Activated naive CD4-positive, alpha-beta T cell treated with Interleukin-2 at 50 U/mL for 16 hours (primary cell): ENCODE results near the gene FGFBP2.

Experiments
- DNase-seq: peaks from one replicate; pipeline ENCODE4 v3.0.0-alpha.2; 2020

The FGFBP2 gene, protein sequence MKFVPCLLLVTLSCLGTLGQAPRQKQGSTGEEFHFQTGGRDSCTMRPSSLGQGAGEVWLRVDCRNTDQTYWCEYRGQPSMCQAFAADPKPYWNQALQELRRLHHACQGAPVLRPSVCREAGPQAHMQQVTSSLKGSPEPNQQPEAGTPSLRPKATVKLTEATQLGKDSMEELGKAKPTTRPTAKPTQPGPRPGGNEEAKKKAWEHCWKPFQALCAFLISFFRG

DNA sequence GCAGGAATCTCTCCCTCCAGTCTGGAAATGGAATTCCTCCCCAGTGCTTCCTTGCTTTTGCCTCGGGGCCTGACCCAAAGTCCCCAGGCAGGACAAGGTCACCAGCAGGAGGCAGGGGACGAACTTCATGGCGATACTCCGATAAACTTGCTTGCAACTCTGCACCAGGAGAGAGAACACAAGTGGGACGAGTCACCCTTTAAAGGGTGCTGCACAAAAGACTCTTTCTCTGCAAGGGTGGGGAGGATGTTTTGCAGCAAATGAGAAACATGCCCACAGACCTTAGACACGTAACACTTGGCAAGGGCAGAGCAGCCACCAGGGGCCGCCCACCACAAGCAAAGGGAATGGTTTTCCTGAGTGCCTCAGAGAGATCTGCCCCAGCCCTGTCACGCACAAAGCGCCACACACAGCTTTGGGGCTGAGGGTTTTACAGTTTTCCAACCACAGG, at the start of gene FGFBP2:
Gene FGFBP2 (minus strand): TSS at position 175 of the 451 bp plus-strand sequence. CDS start 46 bp downstream, at position 129.
- DNase-seq = peak; percentile 34

DNA sequence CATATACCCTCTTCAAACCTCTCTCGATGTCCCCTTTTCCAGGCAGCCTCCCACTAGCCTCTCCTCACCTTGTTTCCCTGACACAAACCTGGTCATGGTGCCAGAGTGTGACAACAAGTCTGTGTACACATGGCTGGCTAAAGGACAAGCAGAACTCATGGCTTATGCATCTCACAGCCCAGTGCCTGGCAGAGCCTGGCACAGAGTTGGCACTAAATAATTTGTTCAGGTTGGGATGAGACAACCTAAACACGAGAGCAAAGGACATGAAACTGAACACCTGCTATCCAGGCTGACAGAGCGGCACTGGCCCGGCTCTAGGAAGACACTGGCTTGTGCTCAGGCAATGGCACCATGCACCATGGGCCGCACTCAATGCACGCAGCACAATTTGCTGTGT, 48.2 kb upstream of the FGFBP2 start:
- no peak for DNase-seq

DNA sequence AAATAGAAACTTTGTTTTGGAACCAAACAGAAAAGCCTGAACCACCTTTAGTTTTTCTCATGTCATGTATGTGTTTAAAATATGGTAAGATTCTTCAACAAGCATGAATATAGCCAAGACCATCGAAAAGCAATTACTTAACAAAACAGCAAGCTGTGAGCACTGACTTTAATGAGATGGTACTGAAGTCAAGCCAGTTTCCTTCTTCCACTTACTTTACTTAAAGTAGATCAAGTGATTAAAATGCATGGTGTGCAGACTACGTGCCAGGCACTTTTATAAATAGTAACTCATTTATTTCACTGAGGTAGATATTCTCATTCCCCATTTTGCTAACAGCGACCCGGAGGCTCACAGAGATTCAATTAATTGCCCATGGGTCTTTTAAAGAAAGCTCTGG, 46.2 kb upstream of the FGFBP2 start:
- DNase-seq = no peak

DNA sequence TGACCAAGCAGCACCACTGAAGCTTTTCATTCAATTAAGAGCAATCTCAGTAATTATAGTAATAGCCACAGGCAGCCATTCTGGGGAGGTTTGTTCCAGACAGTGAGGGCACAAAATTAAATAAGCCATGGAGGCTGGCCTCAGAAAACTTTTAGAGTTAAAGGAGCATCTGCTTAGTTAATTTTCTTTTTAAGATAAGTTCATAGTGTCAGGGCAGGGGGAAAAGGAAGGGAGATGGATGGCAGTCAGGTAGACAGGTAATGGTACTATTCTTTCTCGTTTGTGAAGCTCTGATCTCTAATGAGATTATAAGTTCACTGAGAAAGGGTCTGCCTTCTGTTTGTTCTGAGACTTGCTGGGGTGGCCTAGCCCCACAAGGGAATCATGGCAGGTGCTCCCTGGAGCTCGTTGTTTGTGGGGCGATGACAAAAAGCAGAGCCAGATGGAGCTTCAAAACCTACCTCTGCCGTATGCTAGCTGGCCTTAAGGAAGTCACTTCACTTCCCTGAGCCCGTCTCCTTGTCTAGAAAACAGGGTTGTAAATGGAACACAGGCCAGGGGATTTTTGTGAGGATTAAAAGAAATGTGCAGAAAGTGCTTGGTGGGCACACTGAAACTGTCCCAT, 44.6 kb upstream of the FGFBP2 start:
- DNase-seq = no peak

DNA sequence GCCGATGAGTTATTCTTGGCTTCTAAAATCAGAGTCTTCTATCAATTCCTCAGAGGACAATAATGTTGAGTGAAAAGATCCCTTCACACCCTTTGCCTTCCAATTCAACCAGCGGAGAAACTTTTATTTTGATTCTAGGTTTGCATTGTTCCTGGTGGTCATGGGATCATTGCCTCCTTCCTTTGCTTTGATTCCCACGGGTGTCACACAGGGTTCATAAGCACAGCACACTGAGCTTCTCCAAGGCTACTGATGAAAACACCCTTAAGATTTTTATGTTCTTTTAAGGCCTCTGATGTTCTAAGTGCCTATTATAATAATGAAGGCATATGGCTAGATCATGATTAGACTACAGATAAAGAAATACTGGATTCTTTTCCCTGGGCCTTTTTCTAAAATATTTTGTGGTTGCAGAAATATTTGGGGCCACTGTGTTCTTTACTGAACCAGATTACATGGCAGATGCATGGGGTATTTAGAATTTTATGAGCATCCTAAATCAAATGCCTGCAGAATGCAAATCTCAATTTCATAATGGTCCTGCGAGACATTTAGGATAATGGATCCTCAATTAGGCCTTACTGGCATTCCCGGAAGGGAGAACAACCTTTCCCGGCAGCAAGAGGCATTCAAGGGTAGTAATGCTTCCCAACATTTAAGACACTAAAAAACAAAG, 43.9 kb upstream of the FGFBP2 start:
- no peak for DNase-seq

DNA sequence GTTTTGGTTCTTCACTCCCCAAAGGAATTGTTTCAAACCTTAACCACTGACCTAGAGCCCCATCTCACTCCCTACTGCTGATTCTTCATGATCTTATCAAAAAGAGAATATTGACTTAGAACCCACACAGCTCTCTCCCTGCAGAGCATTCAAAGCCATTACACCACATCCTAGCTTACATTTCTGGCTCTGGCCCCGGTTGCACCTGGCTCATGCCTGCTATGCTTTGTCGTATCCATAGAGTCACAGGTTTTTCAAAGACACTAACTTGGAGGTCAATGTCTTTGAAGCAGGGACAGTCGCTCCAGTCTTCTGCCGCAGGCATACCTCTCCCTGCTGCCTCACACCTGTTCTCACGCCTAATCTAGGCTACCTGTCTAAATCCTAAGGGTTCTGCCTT, 42.7 kb upstream of the FGFBP2 start:
- DNase-seq = no peak

DNA sequence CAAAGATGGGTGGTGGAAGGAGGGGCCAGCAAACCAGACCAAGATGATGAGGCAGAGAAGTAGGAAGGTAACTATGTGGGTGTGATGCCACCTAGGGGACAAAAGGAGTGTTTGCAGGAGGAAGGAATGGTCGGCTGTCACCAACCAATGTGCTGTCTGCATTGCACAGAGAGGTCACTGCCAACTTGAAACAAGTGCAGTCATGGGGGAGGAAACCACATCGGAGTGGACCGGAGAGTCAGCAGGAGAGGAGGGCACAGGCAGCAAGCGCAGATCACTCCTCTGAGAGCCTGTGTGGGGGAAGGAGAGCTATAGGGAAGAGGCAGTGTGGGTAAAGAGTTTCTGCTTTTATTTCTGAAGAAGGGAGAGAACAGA, 38.5 kb upstream of the FGFBP2 start:
- DNase-seq = peak; percentile 25

DNA sequence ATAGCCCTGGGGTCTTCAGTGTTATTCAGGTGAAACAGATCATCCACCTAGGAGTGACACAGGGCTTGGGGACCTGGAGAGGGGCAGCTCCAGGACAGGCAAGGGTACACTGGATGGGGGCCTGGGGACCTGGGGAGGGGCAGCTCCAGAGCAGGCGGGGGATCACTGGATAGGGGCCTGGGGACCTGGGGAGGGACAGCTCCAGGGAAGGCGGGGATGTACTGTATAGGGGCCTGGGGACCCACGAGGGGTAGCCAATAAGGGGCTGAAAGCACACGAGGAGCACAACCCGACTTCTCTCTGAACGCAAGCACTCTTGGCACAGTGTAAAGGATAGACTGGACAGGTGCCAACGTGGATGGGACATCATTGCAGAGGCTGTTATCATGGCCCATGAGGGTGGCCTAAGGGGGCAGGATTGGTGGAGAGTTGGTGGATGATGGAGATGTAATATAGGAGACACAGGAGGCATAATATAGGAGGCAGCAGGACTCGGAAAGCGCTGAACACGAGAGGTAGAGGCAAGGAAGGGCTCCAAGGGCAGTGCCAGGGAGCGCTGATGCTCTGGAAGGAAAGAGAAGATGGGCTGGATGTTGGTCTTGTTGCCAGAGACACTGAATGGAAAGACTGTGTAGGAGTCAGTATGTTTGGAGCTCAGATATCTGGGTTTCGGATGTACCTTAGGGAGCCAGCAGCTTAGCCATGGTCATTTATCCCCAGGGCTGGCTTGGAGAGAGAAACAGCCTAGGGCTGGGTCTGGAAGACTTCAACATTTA, 37.9 kb upstream of the FGFBP2 start:
- no peak for DNase-seq

DNA sequence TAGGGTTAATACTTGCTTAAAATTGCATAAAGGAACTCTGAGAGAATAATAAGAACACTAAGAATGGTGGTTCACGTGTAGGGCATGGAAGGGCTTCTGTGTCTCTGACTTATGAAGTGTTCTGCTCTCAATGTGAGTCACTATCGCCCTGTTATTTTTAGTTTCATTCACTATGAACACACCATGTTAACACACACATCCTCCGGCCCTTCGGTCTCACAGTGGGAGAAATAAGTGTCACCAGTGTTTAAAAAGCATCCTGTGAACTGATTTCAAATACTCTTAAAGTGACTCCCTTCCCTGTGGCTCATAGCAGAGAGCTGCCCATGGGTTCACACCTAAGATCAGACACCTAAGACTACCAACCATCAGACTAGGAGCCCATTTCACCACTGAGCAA, 33.8 kb upstream of the FGFBP2 start:
- no peak for DNase-seq

DNA sequence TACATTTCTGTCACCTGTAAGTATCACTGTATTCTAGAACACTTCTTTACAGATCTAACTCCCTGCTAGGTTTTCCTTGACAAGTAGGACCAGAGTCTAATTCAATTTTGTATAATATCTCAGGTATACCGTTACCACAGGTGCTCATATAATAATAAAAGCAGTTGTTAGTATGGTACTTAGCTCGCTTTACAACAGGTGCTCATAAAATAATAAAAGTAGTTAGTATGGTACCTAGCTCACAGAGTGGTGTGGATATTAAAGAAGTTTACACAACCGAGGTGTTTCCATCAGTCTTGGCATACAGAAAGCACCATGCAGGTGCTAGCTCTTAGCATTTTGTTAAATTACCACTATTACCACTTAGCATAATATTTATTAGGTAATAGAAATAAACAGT, 32.9 kb upstream of the FGFBP2 start:
- no peak for DNase-seq

DNA sequence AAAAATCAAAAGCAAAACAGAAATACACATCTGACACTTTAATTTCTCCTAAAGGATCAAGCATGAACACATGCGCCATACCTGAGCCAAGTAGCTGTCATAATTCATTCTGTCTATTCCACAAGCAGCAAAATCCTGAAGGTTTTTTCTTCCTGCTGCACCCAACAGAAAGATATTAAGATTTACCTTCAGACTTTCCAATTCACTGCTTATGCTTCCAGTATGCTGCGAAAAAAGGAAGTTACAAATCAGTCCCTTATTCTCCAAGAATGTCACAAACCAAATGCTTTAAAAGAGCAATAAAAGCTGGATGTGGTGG, 29.2 kb upstream of the FGFBP2 start:
- DNase-seq = no peak

DNA sequence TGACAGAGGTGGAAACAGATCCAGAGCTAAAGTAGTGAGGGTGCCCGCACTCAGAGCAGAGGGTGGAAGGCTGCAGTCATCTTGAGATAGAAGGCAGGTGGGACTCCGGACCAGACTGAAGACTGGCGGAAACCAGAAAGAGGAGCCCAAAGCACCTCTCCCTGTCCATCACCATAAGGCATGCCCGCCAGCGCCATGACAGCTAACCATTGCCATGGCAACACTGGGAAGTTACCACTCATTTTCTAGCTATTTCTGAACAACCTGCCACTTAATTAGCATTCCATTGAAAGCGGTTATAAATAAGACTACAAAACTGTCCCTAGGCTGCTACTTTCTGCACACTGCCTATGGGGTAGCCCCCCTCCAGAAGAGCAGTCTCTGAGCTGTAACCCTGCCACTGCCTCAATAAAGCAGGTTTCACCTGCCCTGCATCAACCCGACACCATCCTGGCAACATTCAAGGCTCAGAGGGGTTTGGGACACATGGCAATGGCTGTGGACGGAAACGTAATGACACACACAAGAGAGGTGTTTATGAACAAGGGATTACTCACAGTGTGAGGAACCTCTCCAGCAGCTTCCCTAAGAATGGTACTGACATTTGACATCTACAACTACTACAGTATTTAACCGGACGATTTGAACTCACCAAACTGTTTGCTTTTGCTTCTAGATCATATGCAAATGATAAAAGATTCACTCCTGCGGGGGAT, 27.8 kb upstream of the FGFBP2 start:
- DNase-seq = no peak

DNA sequence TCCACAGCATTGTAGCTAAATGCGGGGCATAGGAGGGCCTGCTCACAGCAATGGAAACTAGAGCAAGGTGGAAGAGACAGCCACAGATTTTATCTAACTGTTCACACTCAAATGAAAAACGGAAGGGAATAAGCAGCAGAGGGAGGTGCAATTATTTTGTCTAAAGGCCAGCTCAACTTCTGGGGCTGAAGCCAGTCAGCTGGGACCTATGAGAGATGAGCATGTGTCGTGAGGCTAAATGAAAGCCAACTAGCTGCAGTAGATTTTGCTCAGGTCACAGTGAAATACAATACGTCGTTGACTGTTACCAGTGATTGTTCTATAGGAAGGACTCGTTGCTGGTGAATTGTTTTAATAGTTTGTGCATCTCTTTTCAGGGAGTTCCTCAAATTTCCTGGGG, 26.4 kb upstream of the FGFBP2 start:
- no peak for DNase-seq

DNA sequence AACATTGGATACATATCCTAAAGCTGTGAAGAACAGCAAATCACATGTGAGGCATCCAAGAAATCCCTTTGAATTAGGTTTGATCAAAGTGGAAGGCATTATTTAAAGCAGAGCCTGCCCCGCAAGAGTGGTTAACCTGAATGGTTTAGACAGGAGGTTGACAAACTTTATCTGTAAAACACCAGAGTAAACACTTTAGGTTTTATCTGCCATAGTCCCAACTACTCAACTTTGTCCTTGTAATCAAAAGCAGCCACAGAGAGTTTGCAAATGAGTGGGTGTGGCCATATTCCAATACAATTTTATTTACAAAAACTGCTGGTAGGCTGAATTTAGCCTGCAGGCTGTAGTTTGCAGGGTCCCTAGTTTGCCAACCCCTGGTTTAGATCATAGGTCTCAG, 25.2 kb upstream of the FGFBP2 start:
- DNase-seq = no peak

DNA sequence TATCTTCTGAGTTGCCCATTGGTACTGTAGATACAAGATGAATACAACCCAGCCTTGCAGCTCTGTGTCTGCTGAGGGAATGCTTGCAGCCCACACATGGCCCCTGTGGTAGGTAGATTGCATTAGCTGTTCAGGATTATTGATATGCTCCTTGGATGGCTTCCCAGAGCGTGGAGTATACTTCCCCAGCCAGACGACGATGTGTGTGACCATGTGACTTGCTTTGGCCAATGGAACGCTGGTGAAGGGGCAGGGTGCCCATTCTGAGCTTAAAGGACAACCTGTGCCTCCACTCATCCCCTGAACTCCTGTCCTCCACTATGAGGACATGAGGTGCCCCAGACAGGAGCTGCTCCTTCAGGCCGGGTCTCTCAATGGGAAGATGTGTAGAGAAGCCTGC, 23.9 kb upstream of the FGFBP2 start:
- no peak for DNase-seq

DNA sequence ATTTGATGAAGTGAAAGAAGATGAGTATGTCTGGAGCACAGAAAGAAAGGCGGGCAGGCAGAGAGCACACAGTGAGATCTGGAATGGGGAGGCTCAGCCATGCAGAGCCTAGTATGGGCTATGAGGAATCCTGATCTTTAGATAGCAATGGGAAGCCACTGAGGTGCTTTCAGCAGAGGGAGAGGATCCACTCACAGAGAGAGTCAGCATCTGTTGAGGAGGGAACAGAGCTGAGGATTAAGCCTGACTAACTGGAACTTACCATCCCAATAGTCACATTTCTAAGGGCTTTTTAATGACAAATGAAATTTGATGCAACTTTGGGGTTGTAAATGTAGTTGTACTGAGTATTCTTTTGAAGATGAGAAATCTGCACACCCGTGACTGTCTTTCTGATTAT, 20.6 kb upstream of the FGFBP2 start:
- DNase-seq = no peak

DNA sequence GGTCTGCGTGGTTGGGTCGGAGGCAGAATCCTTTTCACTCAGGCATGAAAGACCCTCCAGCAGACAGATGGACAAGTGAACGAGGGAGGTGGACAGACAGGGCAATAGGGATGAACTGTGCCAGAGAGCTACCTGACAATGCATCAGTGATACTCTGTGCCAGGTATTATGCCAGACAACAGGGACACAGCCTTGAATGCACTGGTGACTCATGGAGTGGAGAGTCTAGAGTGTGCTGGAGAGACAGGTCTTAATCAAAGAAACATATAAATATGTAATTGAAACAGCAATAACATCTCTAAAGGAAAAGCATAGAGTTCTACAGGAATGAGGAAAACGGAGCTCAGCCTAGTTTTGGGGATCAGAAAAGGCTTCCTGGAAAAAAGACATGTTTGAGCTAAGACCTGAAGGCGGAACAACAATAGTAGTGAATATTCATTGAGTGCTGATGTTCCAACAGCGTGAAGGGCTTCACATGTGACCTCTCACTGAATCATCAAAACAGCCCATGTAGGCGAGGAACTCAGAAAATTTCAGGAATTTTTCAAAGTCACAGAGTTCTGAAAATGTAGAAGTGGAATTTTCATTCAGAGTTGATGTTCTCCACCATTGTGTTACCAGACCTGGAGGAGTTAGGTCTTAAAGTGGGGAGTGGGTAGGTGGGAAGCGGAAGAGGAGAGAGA, 20.0 kb upstream of the FGFBP2 start:
- DNase-seq = no peak

DNA sequence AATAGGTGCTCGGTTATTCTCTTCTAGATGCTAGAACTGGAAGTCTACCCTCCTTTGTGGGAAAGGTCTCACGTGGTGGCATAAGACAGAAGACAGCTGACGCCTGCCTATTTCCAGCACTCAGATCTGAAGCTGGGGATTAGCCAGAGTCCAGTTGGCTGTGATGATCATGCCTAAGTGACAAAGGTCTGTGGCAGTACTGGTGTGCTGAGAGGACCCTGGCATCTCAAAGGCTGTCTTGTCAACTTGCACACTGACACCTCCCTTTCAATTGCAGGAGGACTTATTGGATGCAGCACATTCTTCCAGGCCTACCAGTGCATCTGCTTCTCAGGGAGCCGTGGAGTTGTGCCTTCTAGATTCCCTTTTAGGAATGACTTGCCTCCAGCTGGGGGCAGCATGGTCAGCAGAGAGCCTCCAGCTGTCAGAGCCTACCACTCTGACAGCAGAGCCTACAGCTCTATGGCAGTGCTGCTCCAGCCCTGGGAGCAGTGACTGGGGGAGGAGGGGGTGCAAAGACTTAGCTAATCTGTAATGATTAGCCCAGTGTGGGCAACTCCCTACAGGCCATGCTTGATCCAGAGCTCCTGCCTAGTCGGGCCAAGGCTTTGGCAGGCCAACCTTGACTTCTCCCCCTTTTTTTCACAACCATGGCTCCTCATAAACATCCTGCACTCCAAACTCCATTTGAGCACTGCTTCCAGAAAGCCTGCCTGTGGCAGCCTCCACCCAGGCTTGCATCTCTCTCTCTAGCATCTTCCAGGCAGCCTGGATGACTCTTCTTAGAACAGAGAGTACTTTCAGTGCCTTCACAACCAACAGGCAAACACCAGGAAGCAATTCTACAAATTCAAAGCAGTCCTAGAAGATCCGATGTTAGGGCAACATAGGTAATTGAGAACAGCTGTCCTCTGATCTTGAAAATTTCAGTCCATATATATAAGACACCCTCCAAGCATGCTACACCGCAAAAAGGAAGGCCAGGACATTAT, 13.8 kb upstream of the FGFBP2 start:
- DNase-seq = no peak

DNA sequence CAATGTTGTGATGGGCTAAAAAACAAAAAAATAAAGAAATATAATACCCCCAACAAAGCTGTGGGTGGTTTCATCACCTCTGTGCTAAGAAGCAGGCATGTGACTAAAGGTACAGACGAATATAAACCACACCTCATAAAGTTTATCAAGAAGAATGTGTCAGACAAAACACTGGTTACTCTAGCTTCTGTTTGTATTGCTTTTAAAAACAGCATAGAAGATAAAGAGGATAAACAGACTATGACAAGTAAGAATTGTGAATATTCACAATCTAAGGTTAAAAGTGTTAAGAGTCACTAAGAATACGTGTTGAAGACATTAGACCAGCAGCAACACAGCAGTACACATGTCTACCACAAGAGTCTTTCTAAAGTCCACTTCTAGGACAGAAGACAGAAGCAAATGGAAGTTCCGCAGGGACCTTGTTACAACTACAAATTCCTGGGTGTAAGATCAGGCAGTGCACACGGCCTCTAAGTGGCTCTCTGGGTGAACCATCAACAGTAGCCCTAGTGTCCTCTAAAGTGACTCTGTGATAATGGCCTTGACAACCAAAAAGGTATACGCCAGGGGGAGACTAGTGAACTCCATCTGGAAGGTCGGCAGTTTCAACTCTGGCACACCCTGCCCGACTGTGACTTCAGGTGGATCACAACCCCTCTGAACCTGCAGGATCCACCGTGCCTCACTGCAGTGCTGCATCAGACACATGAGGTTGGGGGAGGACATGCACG, 8.3 kb upstream of the FGFBP2 start:
- no peak for DNase-seq

DNA sequence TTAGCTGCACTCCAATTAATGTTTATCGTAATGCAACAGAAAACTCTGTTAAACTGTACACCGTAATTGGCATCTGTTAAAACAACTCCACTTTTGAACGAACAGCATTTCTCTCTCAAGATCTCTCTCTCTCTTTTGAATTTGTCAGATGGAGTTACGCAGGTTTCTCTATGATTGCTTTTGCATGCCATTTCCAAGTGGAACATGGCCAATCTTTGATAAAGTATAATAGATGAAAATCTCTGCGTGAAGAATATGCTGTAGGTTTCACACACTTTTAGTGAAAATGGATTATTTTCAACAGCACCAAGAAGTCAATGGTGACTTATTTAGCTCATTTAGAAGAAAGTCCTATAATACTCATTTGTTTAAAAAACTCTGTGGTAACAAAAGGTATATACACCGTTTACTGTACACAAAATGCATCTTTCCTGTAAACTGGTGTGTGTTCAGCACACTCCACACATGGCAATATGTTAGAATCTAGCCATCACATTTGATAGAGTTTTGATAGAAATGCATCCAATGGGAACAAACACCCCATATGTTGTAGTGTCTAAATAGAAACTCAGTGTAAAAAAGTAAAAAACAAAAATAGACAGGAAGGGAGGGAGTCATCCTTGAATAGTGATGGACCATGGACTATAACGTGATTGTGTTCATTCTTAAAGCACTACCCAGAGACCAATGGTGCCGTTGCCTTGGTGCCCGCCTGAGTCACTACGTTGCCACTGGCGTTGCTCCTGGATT, 5.8 kb upstream of the FGFBP2 start:
- DNase-seq = no peak
